RWPE2 (cell line): Measurements from ENCODE around the gene ATAD5.

Experiments
- ATAC-seq: fragments of 200-7000 bp; cut with Tn5 transposase; 3 replicates; pipeline ENCODE4 v1.9.1; 2021; ENCODE audit warnings: low read depth
- DNase-seq: peaks from one replicate; pipeline ENCODE4 v3.0.0-alpha.2; 2020; ENCODE audit warnings: low spot score
- H3K27ac ChIP-seq: fragments of 450-650 bp; 2 replicates; pipeline ENCODE4 v1.5.1; 2017; ENCODE audit warnings: mild to moderate bottlenecking; ENCODE audit not compliant: poor library complexity, severe bottlenecking
- H3K27me3 ChIP-seq: fragments of 250-450 bp; sonication (Bioruptor Pico); 2 replicates; pipeline ENCODE4 v1.5.1; 2021; ENCODE audit warnings: mild to moderate bottlenecking, moderate library complexity; ENCODE audit not compliant: insufficient read depth, poor library complexity, severe bottlenecking
- H3K36me3 ChIP-seq: fragments of 250-450 bp; sonication (Bioruptor Pico); 2 replicates; pipeline ENCODE4 v1.5.1; 2020; ENCODE audit warnings: low read depth, mild to moderate bottlenecking, moderate library complexity
- H3K4me1 ChIP-seq: fragments of 250-450 bp; sonication (Bioruptor Pico); 2 replicates; pipeline ENCODE4 v1.5.1; 2021; ENCODE audit warnings: mild to moderate bottlenecking, moderate library complexity; ENCODE audit not compliant: insufficient read depth, poor library complexity, severe bottlenecking
- H3K4me3 ChIP-seq: fragments of 250-450 bp; sonication (Bioruptor Pico); 2 replicates; pipeline ENCODE4 v1.5.1; 2021; ENCODE audit warnings: mild to moderate bottlenecking, moderate library complexity; ENCODE audit not compliant: severe bottlenecking
- H3K9me3 ChIP-seq: fragments of 250-450 bp; sonication (Bioruptor Pico); 2 replicates; pipeline ENCODE4 v1.5.1; 2021; ENCODE audit warnings: mild to moderate bottlenecking, moderate library complexity; ENCODE audit not compliant: severe bottlenecking
- CTCF ChIP-seq: fragments of 450-650 bp; IDR thresholded peaks from one replicate; pipeline ENCODE4 v1.5.1; 2017; ENCODE audit warnings: mild to moderate bottlenecking, moderate library complexity; ENCODE audit not compliant: poor library complexity, severe bottlenecking

The ATAD5 gene

GRCh38 chr17:30832438-30833124 is 815 bp downstream of the ATAD5 start:
- Histone ChIP-seq H3K36me3 (peaks cover 39% of the 10 kb centered on the region), H3K27me3 (no peaks in the 10 kb centered on the region), H3K27ac (peak overlapping the region; percentile 52), H3K4me3 (peak overlapping the region; percentile 56), H3K9me3 (no peaks in the 10 kb centered on the region), H3K4me1 (peaks cover 6% of the 10 kb centered on the region)
- TF ChIP-seq CTCF, result no peak
- DNase-seq (no peak), ATAC-seq (peak; percentile 15; the same call in 1 of the 3 replicates)

DNA sequence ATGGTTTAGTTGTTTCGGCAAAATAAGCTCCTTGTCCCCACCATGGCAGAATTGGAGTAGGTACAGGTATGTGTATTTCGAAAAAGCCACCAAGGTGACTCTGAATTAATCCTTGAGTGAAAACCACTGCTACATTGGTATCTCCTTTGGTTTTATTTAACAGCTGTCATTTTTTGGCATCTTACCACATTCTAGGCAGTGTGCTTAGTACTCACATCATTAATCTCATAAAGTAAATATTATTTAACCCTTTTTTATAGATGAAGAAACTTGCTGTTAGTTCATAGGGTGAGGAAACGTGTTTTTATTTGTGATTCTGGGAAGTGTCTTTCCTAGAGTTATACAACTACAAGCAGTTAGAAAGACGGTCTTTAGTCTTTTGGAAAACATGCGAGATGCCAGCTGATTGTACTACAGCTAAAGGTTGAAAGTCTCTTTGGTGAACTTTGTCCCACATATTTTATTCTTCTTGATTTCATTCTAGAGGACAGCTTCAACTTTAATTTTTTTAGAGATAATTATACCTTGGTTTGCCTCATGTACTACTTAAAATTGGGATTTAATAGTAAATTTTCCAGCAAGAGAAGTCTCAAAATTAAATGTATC is 6.5 kb downstream of the ATAD5 start:
- DNase-seq, result no peak
- Histone ChIP-seq H3K27me3 (no peaks in the 10 kb centered on the region), H3K27ac (no peak overlapping the region), H3K4me3 (no peak overlapping the region), H3K4me1 (peaks cover 2% of the 10 kb centered on the region), H3K36me3 (peaks cover 84% of the 10 kb centered on the region), H3K9me3 (no peaks in the 10 kb centered on the region)
- no peak for ATAC-seq
- TF ChIP-seq CTCF, result no peak

DNA sequence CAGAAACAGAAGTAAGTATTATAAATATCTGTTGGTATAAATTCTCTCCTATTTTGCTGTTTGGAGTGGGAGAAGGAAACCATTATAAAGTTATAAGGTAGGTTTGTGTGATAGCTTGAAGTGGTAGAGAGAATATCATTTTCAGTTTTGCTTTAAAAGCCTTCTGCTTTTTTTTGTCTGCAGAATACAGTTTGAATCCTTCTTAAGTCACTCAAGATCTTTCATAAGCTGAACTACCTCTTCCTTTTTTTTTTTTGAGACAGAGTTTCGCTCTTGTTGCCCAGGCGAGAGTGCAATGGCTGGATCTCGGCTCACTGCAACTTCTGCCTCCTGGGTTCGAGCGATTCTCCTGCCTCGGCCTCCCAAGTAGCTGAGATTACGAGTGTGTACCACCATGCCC is 9.0 kb downstream of the ATAD5 start:
- DNase-seq (no peak), ATAC-seq (no peak)
- H3K9me3 ChIP-seq, result no peaks in the 10 kb centered on the region
- H3K4me1 ChIP-seq, result no peaks in the 10 kb centered on the region
- peaks cover 76% of the 10 kb centered on the region for H3K36me3 ChIP-seq
- no peak for TF ChIP-seq CTCF
- H3K27ac ChIP-seq, result no peak overlapping the region
- no peak overlapping the region for H3K4me3 ChIP-seq
- H3K27me3 ChIP-seq, result no peaks in the 10 kb centered on the region

DNA sequence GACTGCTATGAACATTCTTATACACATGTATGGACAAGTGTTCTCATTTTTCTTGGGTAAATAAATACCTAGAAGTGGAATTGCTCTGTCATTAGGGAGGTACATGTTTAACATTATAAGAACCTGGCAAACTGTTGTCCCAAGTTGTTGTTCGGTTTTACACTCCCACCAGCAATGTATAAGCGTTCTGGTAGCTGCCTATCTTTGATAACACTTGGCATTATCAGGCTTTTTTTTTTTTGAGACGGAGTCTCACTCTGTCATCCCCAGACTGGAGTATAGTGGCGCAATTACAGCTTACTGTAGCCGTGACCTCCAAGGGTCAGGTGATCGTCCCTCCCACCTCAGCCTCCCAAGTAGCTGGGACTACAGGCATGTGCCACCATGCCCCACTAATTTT is 16.3 kb downstream of the ATAD5 start:
- no peak overlapping the region for H3K27ac ChIP-seq
- peaks cover 48% of the 10 kb centered on the region for H3K36me3 ChIP-seq
- no peaks in the 10 kb centered on the region for H3K27me3 ChIP-seq
- no peak overlapping the region for H3K4me3 ChIP-seq
- TF ChIP-seq CTCF, result no peak
- H3K9me3 ChIP-seq, result no peaks in the 10 kb centered on the region
- no peaks in the 10 kb centered on the region for H3K4me1 ChIP-seq
- ATAC-seq, result no peak
- DNase-seq, result no peak

- Histone ChIP-seq H3K27ac (no peak overlapping the region), H3K4me3 (no peak overlapping the region), H3K36me3 (peaks cover 67% of the 10 kb centered on the region), H3K4me1 (no peaks in the 10 kb centered on the region), H3K9me3 (no peaks in the 10 kb centered on the region), H3K27me3 (no peaks in the 10 kb centered on the region)
- no peak for TF ChIP-seq CTCF
- DNase-seq, result no peak
- ATAC-seq, result no peak
Measured at GRCh38 chr17:30854146-30854545, 22.4 kb downstream of the ATAD5 start.
